Activated CD4-positive, alpha-beta memory T cell treated with anti-CD3 and anti-CD28 coated beads for 36 hours (primary cell): Measurements from ENCODE around the gene SYNM. TPM values are rescaled to one million over a fixed set of nuclear protein-coding genes. Genes with fewer than 3 reads are reported as not detected.

Experiments
- CTCF ChIA-PET: fragments of 350-600 bp; sonication (Branson Sonifier 250); formaldehyde crosslinking; loops from one replicate; lab custom pipeline; 2021; ENCODE audit warnings: antibody characterized with exemption, inconsistent platforms; lab: Charles Lee
- POLR2A ChIA-PET: fragments of 350-600 bp; sonication (Branson Sonifier 250); formaldehyde crosslinking; loops from one replicate; lab custom pipeline; 2021; ENCODE audit warnings: antibody characterized with exemption; lab: Charles Lee
- DNase-seq: peaks from one replicate; pipeline ENCODE4 v3.0.0-alpha.2; 2020
- H3K27ac Mint-ChIP-seq: one replicate; pipeline ENCODE4 v1.8.0; 2021; ENCODE audit warnings: mixed read lengths
- H3K27me3 Mint-ChIP-seq: one replicate; pipeline ENCODE4 v1.8.0; 2021; ENCODE audit warnings: mixed read lengths
- H3K36me3 Mint-ChIP-seq: one replicate; pipeline ENCODE4 v1.8.0; 2021; ENCODE audit warnings: mixed read lengths
- H3K4me1 Mint-ChIP-seq: one replicate; pipeline ENCODE4 v1.8.0; 2021; ENCODE audit warnings: low read depth, mixed read lengths
- H3K4me3 Mint-ChIP-seq: one replicate; pipeline ENCODE4 v1.8.0; 2021; ENCODE audit warnings: mild to moderate bottlenecking, mixed read lengths
- H3K9me3 Mint-ChIP-seq: one replicate; pipeline ENCODE4 v1.8.0; 2021; ENCODE audit warnings: mixed read lengths
- intact Hi-C: fragments of 100-400 bp; cut with micrococcal nuclease; formaldehyde crosslinking; loops from one replicate; pipeline ENCODE4 v1.15.1; 2023
- total RNA-seq, 2 experiments: library from RNA; stranded (reverse); gene quantifications; one replicate each; pipeline ENCODE4 v1.2.3, GENCODE V29; 2021

SYNM gene
- total RNA-seq, 2 experiments from 2014 or later, result 2.6 to 2.7 TPM

DNA sequence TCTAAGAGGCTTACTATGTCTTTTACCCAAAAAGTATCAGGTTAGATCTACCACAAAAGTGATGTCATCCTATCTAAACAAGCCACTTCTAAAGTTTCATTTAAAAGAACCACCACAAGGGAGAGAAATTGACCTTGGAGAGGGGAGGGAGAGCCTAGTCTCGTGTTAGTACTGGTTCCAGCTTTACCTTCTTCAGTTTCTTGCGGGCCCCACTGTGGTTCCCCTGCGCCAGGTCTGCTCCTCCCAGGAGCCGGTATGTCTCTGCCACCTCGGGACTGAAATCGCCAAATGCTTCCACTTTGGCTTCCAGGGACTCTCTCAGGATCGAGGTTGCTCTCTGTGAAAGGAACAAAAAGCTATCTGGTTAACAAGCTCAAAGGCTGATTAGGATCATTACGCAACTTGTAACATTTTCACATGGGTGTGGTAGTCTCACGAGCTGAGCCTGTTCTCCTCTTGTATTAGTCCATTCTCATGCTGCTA lies 51.1 kb downstream of the SYNM start:
- no peak overlapping the region for H3K4me3 Mint-ChIP-seq
- no peaks in the 10 kb centered on the region for H3K36me3 Mint-ChIP-seq
- intact Hi-C loops, result no loop called here
- DNase-seq, result no peak
- CTCF ChIA-PET, result no interaction called here
- no peak overlapping the region for H3K27ac Mint-ChIP-seq
- POLR2A ChIA-PET, result no interaction called here
- no peaks in the 10 kb centered on the region for H3K9me3 Mint-ChIP-seq
- no peaks in the 10 kb centered on the region for H3K4me1 Mint-ChIP-seq
- H3K27me3 Mint-ChIP-seq, result no peaks in the 10 kb centered on the region

DNA sequence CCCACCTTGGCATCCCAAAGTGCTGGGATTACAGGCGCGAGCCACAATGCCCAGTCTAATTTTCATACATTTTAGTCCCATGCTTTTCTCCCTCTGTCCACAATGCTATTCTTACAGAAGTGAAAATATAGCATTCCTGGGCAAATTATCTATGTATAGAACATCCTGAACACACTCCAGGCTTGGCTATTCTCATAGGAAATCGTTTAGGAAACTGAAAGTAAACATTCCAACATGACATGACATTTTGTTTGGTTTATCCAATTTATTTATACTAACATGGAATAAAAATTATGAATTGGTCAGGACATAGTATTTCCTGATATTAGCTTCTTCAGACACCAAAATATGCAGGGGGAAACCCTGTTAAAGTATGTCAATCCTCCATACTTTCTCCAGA lies 52.6 kb downstream of the SYNM start:
- H3K4me3 Mint-ChIP-seq, result no peak overlapping the region
- H3K9me3 Mint-ChIP-seq, result no peaks in the 10 kb centered on the region
- ChIA-PET POLR2A (no interaction called here), CTCF (no interaction called here)
- intact Hi-C loops, result no loop called here
- no peaks in the 10 kb centered on the region for H3K4me1 Mint-ChIP-seq
- H3K27ac Mint-ChIP-seq, result no peak overlapping the region
- no peak for DNase-seq
- no peaks in the 10 kb centered on the region for H3K27me3 Mint-ChIP-seq
- no peaks in the 10 kb centered on the region for H3K36me3 Mint-ChIP-seq

DNA sequence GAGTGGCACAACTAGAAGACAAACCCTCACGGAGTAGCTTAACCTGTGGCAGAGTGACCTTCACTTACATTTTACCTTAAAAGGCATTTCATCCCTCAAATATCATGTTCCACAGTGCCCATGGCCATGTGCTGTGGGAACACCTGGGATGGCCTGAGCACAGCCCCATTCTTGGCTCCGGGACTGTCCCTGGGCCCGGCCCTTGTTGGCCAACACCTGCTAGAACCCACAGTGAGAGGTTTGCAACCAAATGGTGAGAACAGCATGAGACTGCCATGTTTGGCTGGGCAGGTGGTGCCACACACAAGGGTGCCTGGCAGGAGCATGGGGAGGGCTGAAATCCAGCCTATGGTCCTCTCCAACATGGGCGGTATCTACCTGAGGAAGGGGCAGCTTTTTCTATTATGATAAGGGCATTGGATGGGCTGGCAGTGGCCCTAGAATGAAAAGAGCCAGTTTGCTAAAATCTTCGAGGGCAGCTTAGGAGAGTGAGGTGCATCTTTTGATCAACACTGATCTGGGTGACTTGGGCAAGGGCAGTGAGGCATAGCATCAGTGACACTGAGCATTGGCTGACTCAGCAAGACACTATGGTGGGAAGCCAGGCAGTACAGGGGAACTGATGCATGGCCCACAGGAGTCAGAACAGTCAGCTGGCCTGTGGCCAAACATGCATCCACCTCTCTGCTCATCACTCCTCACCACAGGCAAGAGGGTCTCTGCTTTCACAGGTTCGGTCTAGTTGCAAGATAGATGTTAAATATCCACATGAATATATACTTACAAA lies 53.9 kb downstream of the SYNM start:
- DNase-seq, result no peak
- H3K27me3 Mint-ChIP-seq, result no peaks in the 10 kb centered on the region
- H3K27ac Mint-ChIP-seq, result no peak overlapping the region
- H3K36me3 Mint-ChIP-seq, result no peaks in the 10 kb centered on the region
- ChIA-PET CTCF (interaction anchor here (0.7 kb wide), 1 partner anchor 53 kb away, joined by 3 read pairs; the partner anchor contains the start of gene SYNM), POLR2A (no interaction called here)
- peaks cover 10% of the 10 kb centered on the region for H3K4me1 Mint-ChIP-seq
- intact Hi-C loops, result no loop called here
- H3K9me3 Mint-ChIP-seq, result no peaks in the 10 kb centered on the region
- no peak overlapping the region for H3K4me3 Mint-ChIP-seq

DNA sequence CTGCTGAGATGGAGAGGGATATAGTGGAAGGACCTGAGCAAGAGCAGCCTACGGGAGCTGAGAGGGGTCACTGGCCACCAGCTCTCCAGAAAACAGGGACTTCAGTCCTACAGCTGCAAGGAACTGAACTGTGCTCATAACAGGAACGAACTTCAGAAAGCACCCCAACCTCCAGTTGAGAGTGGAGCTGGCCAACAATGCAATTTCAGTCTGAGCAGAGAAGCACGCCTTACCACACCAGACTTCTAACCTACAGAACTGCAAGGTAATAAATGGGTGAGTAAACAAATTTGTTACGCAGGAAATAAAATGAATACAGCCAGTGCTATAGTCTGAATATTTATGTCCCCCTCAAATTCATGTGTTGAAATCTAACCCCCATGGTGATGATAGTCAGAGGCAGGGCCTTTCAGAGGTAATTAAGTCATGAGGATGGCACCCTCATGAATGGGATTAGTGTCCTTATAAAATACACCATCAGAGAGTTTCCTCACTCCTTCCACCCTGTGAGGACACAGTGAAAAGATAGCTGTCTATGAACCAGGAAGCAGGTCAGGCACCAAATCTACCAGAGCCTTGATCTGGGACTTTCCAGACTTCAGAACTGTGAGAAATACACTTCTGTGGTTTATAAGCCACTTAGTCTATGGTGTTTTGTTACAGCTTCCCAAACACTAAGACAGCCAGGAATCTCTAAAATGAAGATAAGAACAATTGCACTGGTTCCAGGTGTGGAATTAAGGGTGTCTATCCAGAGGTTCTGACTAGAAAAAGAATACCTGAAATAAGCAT lies 58.6 kb downstream of the SYNM start:
- Mint-ChIP-seq H3K27ac (no peak overlapping the region), H3K4me3 (no peak overlapping the region), H3K4me1 (peaks cover 16% of the 10 kb centered on the region), H3K36me3 (no peaks in the 10 kb centered on the region), H3K27me3 (no peaks in the 10 kb centered on the region), H3K9me3 (no peaks in the 10 kb centered on the region)
- no peak for DNase-seq
- ChIA-PET CTCF (interaction anchor here (1.2 kb wide), 1 partner anchor 58 kb away, joined by 3 read pairs; the partner anchor contains the start of gene SYNM), POLR2A (no interaction called here)
- intact Hi-C loops, result no loop called here

- Mint-ChIP-seq H3K27me3 (no peaks in the 10 kb centered on the region), H3K27ac (no peak overlapping the region), H3K36me3 (no peaks in the 10 kb centered on the region), H3K4me3 (no peak overlapping the region), H3K4me1 (peaks cover 16% of the 10 kb centered on the region), H3K9me3 (no peaks in the 10 kb centered on the region)
- CTCF ChIA-PET, result interaction anchor here (0.7 kb wide), 1 partner anchor 59 kb away, joined by 3 read pairs; no protein-coding TSS in a partner anchor
- POLR2A ChIA-PET, result no interaction called here
- no peak for DNase-seq
- intact Hi-C loops, result no loop called here
These were observed 59.2 kb downstream of the SYNM start for GRCh38 chr15:99164119-99164518.

DNA sequence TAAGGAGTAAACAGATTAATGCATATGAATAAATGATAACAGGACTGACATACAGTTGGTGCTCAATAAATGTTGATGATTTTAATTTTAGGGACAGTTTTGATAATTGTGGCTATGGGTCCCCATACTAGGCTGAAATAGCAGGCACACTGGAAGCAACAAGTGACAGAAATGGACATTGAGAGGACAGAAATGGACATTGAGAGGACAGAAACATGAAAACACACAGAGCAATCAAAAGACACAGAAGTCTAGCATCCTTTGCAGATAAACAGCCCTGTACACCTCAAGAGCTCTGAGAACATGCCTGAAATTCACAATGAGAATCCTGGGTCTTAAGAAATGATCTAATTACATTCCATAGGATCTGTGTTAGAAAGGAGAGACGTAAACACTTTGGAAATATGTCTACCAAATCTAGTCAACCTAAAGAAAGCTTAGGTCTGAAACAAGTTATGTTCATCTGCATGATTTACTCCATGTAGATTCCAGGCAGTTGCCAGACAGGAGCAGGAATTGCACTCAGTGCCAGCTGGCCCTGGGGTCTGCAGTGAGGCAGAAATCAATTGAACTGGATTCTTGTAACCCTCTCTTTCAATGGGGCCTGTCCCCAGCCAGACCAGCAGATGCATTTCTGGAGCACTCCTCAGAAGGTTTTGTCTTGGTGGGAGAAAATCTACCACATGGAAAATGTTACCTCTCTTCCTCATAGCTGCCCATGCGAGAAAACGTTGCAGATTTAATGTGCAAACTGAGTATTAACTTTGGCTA lies 60.3 kb downstream of the SYNM start:
- ChIA-PET CTCF (interaction anchor here (0.7 kb wide), 1 partner anchor 60 kb away, joined by 3 read pairs; no protein-coding TSS in a partner anchor), POLR2A (no interaction called here)
- Mint-ChIP-seq H3K27me3 (no peaks in the 10 kb centered on the region), H3K27ac (no peak overlapping the region), H3K4me3 (no peak overlapping the region), H3K4me1 (peaks cover 16% of the 10 kb centered on the region), H3K36me3 (no peaks in the 10 kb centered on the region), H3K9me3 (no peaks in the 10 kb centered on the region)
- no peak for DNase-seq
- intact Hi-C loops, result no loop called here

DNA sequence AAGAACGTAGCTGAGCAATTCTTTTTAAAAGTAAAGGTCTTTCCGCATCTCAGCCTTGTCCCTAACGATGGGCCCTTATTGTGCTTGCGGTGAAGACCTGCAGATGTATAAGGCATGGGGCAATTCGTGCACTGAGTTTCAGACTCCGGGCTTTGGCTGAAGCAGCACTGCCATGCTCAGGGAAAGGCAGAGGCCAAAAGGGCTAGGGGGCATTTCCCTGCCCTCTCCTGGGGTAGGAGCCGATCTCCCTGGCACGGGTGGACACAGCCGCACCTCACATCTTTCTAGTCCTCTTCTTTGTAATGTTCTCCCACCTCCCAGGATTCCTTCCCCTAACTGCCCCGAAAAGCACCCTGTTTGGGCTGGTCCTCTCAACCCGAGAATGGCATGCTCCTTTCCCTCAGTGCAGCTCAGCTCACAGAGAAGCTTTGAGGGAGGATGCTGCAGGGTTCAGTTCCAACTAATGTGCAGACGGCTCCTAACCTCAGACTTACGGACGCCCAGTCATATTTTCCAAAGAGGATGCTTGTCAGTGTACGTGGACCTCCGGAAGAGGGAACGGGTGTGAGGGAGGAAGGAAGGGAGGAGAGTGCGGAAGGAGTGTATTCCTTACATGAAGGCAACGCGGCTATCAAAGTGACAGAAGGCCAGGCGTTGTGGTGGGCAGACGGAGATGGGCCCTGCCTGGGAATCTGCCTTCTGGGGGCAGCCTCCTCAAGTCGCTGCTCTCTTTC lies 61.2 kb downstream of the SYNM start:
- POLR2A ChIA-PET, result no interaction called here
- no peak overlapping the region for H3K27ac Mint-ChIP-seq
- H3K27me3 Mint-ChIP-seq, result no peaks in the 10 kb centered on the region
- no peak for DNase-seq
- H3K36me3 Mint-ChIP-seq, result no peaks in the 10 kb centered on the region
- CTCF ChIA-PET, result no interaction called here
- no peak overlapping the region for H3K4me3 Mint-ChIP-seq
- intact Hi-C loops, result no loop called here
- peaks cover 16% of the 10 kb centered on the region for H3K4me1 Mint-ChIP-seq
- H3K9me3 Mint-ChIP-seq, result no peaks in the 10 kb centered on the region

DNA sequence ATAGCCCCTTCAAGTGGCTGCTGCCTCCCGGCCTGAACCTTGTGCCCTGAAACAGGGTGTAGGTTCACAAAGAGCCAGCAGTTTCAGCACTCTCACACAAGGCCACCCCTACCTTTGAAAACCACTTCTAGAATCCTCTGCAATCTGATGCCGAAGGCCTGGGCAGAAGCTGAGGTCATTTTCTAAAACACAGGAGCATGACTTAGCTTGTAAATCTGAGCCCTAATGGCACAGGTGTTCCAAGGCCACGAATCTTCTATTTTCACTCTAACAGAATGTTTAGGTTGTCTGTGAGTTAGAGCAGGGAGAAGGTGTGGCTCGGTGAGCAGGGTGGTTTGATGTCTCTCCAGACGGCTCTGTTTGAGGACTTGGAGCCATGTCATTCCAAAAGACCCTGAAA lies 62.3 kb downstream of the SYNM start:
- ChIA-PET CTCF (no interaction called here), POLR2A (no interaction called here)
- intact Hi-C loops, result no loop called here

GRCh38 chr15:99167640-99168039 lies 62.8 kb downstream of the SYNM start:
- Mint-ChIP-seq H3K27ac (no peak overlapping the region), H3K4me1 (peaks cover 16% of the 10 kb centered on the region), H3K9me3 (no peaks in the 10 kb centered on the region), H3K4me3 (no peak overlapping the region), H3K27me3 (no peaks in the 10 kb centered on the region), H3K36me3 (no peaks in the 10 kb centered on the region)
- intact Hi-C loops, result no loop called here
- ChIA-PET POLR2A (no interaction called here), CTCF (no interaction called here)
- DNase-seq, result no peak

More for the DNA sequence above, 62.3 kb downstream of the SYNM start:
- Mint-ChIP-seq H3K9me3 (no peaks in the 10 kb centered on the region), H3K4me3 (no peak overlapping the region), H3K36me3 (no peaks in the 10 kb centered on the region), H3K27ac (no peak overlapping the region), H3K27me3 (no peaks in the 10 kb centered on the region), H3K4me1 (peaks cover 16% of the 10 kb centered on the region)
- DNase-seq, result no peak

GRCh38 chr15:99168601-99169580 lies 64.0 kb downstream of the SYNM start:
- CTCF ChIA-PET, result no interaction called here
- H3K4me1 Mint-ChIP-seq, result peaks cover 5% of the 10 kb centered on the region
- no peak for DNase-seq
- no peak overlapping the region for H3K27ac Mint-ChIP-seq
- no peaks in the 10 kb centered on the region for H3K27me3 Mint-ChIP-seq
- POLR2A ChIA-PET, result no interaction called here
- no peaks in the 10 kb centered on the region for H3K9me3 Mint-ChIP-seq
- intact Hi-C loops, result no loop called here
- no peak overlapping the region for H3K4me3 Mint-ChIP-seq
- H3K36me3 Mint-ChIP-seq, result no peaks in the 10 kb centered on the region
